Measurements from ENCODE around the gene ZCCHC14.
"Not testable (repeated sequence)": the region's sequence is repeated elsewhere in the genome, so short reads cannot be mapped to it uniquely, and the experiment has no call there.

ZCCHC14 gene

GRCh38 chr16:87495578-87496446, 3.0 kb upstream of the ZCCHC14 start:
- no peak for DNase-seq

- peak; percentile 13 for DNase-seq
Observed at GRCh38 chr16:87493608-87494280, 920 bp upstream of the ZCCHC14 start.

- no peak for DNase-seq
Observed at GRCh38 chr16:87492291-87492630, 563 bp downstream of the ZCCHC14 start.

DNA sequence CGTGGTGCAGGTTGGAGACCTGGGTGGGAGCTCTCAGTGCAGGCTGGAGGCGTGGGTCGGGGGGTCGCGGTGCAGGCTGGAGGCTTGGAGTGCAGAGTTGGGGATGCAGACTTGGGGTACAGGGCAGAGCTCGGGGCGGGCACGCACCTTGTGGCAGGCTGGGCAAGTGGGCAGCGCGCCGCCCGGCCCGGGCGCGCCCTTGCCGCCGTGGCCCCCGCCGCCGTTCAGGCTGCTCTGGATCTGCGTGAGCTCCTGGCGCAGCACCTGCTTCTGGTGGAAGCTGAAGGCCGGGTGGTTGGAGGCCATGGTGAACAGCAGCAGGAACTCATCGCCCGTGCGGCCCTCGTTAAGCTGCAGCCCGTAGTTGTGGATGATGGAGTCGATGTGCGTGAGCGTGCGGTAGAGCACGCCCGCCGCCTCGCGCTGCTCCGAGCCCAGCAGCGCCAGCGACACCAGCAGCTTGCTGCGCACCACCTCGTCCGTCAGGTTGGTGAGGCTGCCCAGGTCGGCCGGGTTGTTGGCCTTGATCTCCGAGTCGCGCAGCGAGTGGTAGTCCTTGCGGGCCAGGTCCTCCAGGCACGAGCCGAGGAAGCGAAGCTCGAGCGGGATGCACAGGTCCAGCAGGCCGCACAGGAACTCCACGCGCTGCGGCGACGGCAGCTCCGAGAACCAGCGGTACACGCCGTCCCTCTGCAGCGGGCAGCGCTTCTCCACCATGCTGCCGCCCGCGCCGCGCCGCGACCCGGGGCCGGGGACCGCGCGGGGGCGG, 1.1 kb downstream of the ZCCHC14 start:
- no peak for DNase-seq

GRCh38 chr16:87490799-87491521, 1.9 kb downstream of the ZCCHC14 start:
- not testable (repeated sequence) for DNase-seq

GRCh38 chr16:87490096-87490798, 2.6 kb downstream of the ZCCHC14 start:
- no peak for DNase-seq

- DNase-seq, result no peak
Observed at GRCh38 chr16:87489434-87490045, 3.3 kb downstream of the ZCCHC14 start.

DNA sequence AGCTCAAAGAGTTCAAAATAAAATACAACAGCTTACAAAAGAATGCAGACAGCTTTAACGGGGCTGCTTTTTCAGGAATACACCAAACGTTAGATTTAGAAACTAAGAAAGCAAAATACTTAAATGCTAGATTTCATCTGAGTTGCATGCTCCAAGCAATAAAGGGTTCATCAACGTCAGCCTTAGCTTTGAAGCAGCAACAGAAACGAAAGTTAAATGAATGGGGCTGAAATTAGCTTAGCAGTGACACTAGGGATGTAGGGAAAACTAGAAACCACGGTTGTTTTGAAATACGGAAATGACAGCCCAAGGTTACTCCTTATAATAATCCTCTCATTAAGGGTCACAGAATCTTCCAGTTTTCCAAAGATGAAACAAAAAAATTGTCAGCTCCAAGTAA, 3.9 kb downstream of the ZCCHC14 start:
- not testable (repeated sequence) for DNase-seq

GRCh38 chr16:87487361-87487924, 5.4 kb downstream of the ZCCHC14 start:
- no peak for DNase-seq

- no peak for DNase-seq
Observed at GRCh38 chr16:87486713-87487247, 6.0 kb downstream of the ZCCHC14 start.

DNA sequence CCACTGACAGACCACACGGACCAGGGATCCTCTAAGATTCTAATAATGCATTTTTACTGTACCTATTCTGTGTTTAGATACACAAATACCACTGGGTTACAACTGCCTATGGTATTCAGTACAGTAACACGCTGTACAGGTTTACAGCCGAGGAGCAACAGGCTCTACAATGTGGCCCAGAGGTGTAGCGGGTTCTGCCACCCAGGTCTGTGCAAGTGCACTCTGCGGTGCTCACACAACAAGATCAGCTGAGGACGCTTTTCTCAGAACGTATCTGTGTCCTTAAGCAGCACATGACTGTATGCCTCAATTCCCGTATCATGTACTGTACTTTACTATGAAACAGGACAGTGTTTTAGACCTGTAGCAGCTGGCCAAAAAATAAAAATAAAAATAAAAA, 6.5 kb downstream of the ZCCHC14 start:
- DNase-seq, result no peak

DNA sequence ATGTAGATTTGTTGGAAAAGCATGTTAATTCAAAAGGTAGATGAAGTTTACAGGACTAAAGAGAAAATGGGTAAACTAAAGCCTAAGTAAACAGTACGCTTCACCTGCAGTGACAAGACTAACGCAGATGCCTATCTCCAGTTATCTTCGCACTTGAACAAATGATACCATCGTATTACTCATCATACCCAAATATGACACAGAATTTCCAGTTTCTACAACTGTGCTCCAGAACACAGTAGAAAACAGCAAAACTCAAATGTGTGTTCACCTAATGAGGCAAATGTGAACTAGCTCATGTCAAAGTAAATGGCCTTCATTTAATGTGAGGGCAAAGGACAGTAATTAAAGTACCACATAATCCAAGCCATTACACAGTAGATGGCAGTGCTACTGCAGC, 7.0 kb downstream of the ZCCHC14 start:
- not testable (repeated sequence) for DNase-seq

DNA sequence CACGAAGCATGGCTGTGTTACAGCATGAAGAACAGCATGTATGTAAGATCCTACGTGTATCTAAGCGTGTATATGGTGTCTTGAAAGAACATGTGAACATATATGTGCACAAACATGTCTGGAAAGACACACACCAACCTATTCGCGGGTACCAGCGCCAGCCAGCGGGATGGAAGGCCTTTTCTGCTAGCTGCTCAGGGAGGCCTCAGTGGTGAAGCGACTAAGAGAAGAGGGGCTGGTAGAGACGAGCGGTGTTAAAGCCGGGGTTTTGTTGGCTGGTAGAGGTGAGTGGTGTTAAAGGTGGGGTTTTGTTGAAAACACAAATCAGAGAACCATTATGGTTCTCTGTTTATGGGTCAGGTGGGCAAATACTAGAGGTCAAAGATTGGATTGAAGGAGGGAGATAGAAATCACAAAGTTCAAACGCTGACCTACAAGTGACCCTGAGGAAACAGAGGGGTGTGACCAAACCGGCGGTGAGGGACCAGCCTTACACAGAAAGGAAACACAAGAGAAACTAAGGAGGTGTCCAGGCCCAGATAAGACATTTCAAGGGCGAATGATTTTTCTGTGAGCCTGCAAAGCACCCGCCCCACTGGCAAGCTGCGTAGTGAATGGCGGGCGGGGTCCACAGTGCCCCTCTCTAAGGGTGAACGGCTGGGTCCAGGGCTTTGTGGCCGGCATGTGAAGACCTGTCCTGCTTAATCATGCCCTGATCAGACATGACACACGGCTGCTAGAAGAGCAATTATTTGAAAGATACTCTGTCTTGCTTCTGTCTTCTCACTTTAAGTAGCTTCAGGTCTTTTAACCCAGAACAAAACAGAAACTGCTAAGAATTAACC, 8.1 kb downstream of the ZCCHC14 start:
- no peak for DNase-seq

GRCh38 chr16:87483481-87483880, 9.3 kb downstream of the ZCCHC14 start:
- no peak for DNase-seq

DNA sequence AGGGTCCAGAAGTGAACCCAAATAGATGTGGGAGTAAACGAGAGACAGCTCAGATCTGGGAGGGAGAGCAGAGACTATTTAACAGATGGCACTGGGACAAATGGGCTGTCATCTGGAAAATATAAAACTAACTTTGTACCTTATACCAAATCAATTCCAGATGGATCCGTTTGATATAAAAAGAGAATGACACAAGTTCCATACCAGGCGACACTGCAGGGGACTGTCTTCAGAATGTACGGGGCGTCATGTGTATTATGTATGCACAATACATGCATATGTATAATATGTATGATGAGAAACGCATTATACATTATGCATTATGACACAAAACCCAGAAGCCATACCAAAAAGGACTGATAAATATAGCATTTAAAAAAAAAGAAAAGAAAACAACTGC, 10.2 kb downstream of the ZCCHC14 start:
- DNase-seq, result not testable (repeated sequence)

- DNase-seq, result no peak
Observed at GRCh38 chr16:87482266-87482665, 10.6 kb downstream of the ZCCHC14 start.

DNA sequence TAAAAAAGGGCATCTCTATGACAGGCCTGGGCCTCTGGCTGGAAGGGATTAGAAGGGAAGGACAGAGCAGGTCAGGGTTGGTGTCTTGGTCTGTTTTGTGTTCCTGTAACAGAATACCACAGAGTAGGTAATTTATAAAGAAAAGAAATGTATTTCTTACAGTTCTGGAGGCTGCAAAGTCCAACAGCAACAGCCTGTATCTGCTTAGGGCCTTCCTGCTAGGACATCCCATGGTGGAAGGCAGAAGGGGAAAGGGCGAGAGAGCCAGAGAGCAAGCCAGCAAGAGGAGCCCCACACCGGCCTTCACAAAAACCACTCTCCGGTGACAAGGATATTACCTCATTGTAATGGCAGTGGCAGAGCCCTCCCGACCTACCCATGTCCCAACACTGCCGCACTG, 11.1 kb downstream of the ZCCHC14 start:
- DNase-seq, result not testable (repeated sequence)

- DNase-seq, result not testable (repeated sequence)
Observed at GRCh38 chr16:87477209-87477981, 15.4 kb downstream of the ZCCHC14 start.

- no peak for DNase-seq
Observed at GRCh38 chr16:87474566-87474996, 18.2 kb downstream of the ZCCHC14 start.

All from NCI-H226 (cell line).